Endothelial cell of umbilical vein (primary cell): Measurements from ENCODE around the gene GRB14. TPM values are rescaled to one million over a fixed set of nuclear protein-coding genes. Genes with fewer than 3 reads are reported as not detected.

Source experiments
- BruUV-seq: library from RNA; stranded (reverse); fragments of 400-500 nt; replicated peaks from 2 replicates; lab custom pipeline; 2021; lab: Mats Ljungman, UMichigan
- CTCF ChIA-PET: fragments of 300-600, 350-600 bp; sonication (Branson Sonifier 250); formaldehyde crosslinking; loops from one replicate; lab custom pipeline; 2021; ENCODE audit warnings: antibody characterized with exemption, inconsistent platforms; lab: Charles Lee
- POLR2A ChIA-PET: fragments of 300-600, 350-600 bp; sonication (Branson Sonifier 250); formaldehyde crosslinking; loops from one replicate; lab custom pipeline; 2021; ENCODE audit warnings: antibody characterized with exemption, inconsistent platforms; lab: Charles Lee
- DNase-seq: peaks from one replicate; pipeline ENCODE4 v3.0.0-alpha.2; 2011; ENCODE audit warnings: low read depth, low spot score
- FAIRE-seq: peaks from 2 replicates; lab custom pipeline; 2011; peaks lifted over from hg19 to GRCh38; lab: Jason Lieb, UNC
- H2AFZ ChIP-seq: 2 replicates; pipeline ENCODE4 v1.6.0; 2012; ENCODE audit warnings: low read depth, low read length, control low read depth, inconsistent platforms
- H3K27ac ChIP-seq: 2 replicates; pipeline ENCODE4 v1.5.1; 2011; ENCODE audit warnings: low read depth, mild to moderate bottlenecking, control low read depth, low read length, moderate library complexity; ENCODE audit not compliant: insufficient read depth
- H3K27me3 ChIP-seq, 2 experiments: 2 replicates each; pipeline versions ENCODE4 v1.6.0 to v1.6.1; 2011; ENCODE audit warnings: low read length in 2 of 2, mixed read lengths in 1 of 2; ENCODE audit not compliant: control insufficient read depth in 2 of 2, insufficient read depth in 2 of 2
- H3K36me3 ChIP-seq, 2 experiments: 2 replicates in 1 of 2; 3 replicates in 1 of 2; pipeline ENCODE4 v1.5.1; 2011; ENCODE audit warnings: low read length in 2 of 2, mild to moderate bottlenecking in 1 of 2, moderate library complexity in 1 of 2; ENCODE audit not compliant: control insufficient read depth in 2 of 2, insufficient read depth in 2 of 2; ENCODE audit errors: extremely low read depth in 1 of 2
- H3K4me1 ChIP-seq: 3 replicates; pipeline ENCODE4 v1.5.1; 2011; ENCODE audit warnings: mild to moderate bottlenecking, low read length; ENCODE audit not compliant: control insufficient read depth, insufficient read depth; ENCODE audit errors: extremely low read depth
- H3K4me2 ChIP-seq: 2 replicates; pipeline ENCODE4 v1.6.1; 2011; ENCODE audit warnings: low read length, control low read depth, mixed read lengths; ENCODE audit not compliant: insufficient read depth
- H3K4me3 ChIP-seq, 3 experiments: fragments of 200-600 bp in 1 of 3; sonication (generic), shearing (Covaris generic) in 1 of 3; replicated peaks in 1 of 3; 2 replicates each; pipeline ENCODE4 v1.5.1; 2011 to 2016; ENCODE audit warnings: control low read depth in 3 of 3, low read length in 3 of 3, mild to moderate bottlenecking in 2 of 3, inconsistent platforms in 1 of 3, low read depth in 1 of 3, moderate library complexity in 1 of 3; ENCODE audit not compliant: insufficient read depth in 1 of 3
- H3K79me2 ChIP-seq: 2 replicates; pipeline ENCODE4 v1.6.0; 2012; ENCODE audit warnings: low read length, inconsistent platforms; ENCODE audit not compliant: control insufficient read depth, insufficient read depth
- H3K9ac ChIP-seq: replicated peaks from 2 replicates; pipeline ENCODE3; 2011; ENCODE audit warnings: low read length, control low read depth; ENCODE audit not compliant: insufficient read depth; ENCODE audit errors: extremely low read depth
- H3K9me1 ChIP-seq: replicated peaks from 3 replicates; pipeline ENCODE4 v1.6.0; 2011; ENCODE audit warnings: mild to moderate bottlenecking, low read length; ENCODE audit not compliant: control insufficient read depth, insufficient read depth; ENCODE audit errors: extremely low read depth
- H3K9me3 ChIP-seq: replicated peaks from 2 replicates; pipeline ENCODE4 v1.5.1; 2012; ENCODE audit warnings: low read length, inconsistent platforms; ENCODE audit not compliant: control insufficient read depth, insufficient read depth
- H4K20me1 ChIP-seq: replicated peaks from 2 replicates; pipeline ENCODE3; 2011; ENCODE audit warnings: mild to moderate bottlenecking, low read length; ENCODE audit not compliant: control insufficient read depth, insufficient read depth; ENCODE audit errors: extremely low read depth
- CTCF ChIP-seq, 2 donors: IDR thresholded peaks; 1 replicate in 1 of 2; 2 replicates in 1 of 2; pipeline ENCODE4 v1.5.1; 2011; ENCODE audit warnings: low read length in 2 of 2, mild to moderate bottlenecking in 2 of 2, moderate library complexity in 2 of 2, control low read depth in 1 of 2, inconsistent platforms in 1 of 2, low read depth in 1 of 2; ENCODE audit not compliant: insufficient read depth in 1 of 2; ENCODE audit errors: extremely low read depth in 1 of 2
- EZH2 ChIP-seq: IDR thresholded peaks from 2 replicates; pipeline ENCODE4 v1.6.1; 2012; ENCODE audit warnings: borderline replicate concordance, low read depth, mild to moderate bottlenecking, moderate library complexity, low read length, inconsistent platforms; ENCODE audit not compliant: severe bottlenecking
- FOS ChIP-seq: IDR thresholded peaks from 2 replicates; pipeline ENCODE4 v1.6.1; 2011; ENCODE audit warnings: mild to moderate bottlenecking, low read length, moderate library complexity, borderline replicate concordance; ENCODE audit not compliant: insufficient read depth
- GATA2 ChIP-seq: IDR thresholded peaks from 2 replicates; pipeline ENCODE4 v1.7.0; 2011; ENCODE audit warnings: low read depth, mild to moderate bottlenecking, moderate library complexity, mixed read lengths, low read length; ENCODE audit not compliant: insufficient read length, insufficient read depth
- JUN ChIP-seq: IDR thresholded peaks from 2 replicates; pipeline ENCODE4 v1.6.1; 2011; ENCODE audit warnings: borderline replicate concordance, low read depth; ENCODE audit not compliant: insufficient read length, insufficient read depth
- MAX ChIP-seq: IDR thresholded peaks from 2 replicates; pipeline ENCODE4 v1.6.1; 2011; ENCODE audit not compliant: insufficient read depth, insufficient read length
- MYC ChIP-seq: IDR thresholded peaks from one replicate; pipeline ENCODE4 v1.6.1; 2011; ENCODE audit warnings: mild to moderate bottlenecking, low read depth, low read length
- POLR2A ChIP-seq: IDR thresholded peaks from 2 replicates; pipeline ENCODE4 v1.6.1; 2012; ENCODE audit warnings: low read depth, mild to moderate bottlenecking, control low read depth, low read length
- POLR2AphosphoS5 ChIP-seq: IDR thresholded peaks from 2 replicates; pipeline ENCODE4 v1.6.1; 2012; ENCODE audit warnings: low read depth, mild to moderate bottlenecking, control low read depth, low read length, moderate library complexity; ENCODE audit not compliant: insufficient read depth
- dilution Hi-C: fragments of 300-500 bp; cut with MboI; formaldehyde crosslinking; loops from one replicate; pipeline ENCODE4 v1.15.0; 2019; ENCODE audit warnings: low sequenced_read_pairs; ENCODE audit not compliant: extremely low pct_ligation_motif_present
- intact Hi-C: fragments of 100-400 bp; cut with micrococcal nuclease; formaldehyde crosslinking; loops from one replicate; pipeline ENCODE4 v1.10.0; 2022
- polyA plus RNA-seq, 4 experiments: library from polyadenylated mRNA; depleted of rRNA in 3 of 4; stranded (reverse) in 3 of 4; unstranded in 1 of 4; fragments of >200 nt; gene quantifications; 2 replicates each; pipeline versions ENCODE4 v1.2.1 to v1.2.3, GENCODE V29; 2011 to 2012; ENCODE audit warnings: missing spikeins in 1 of 4
- total RNA-seq: library from RNA; stranded (reverse); gene quantifications from 2 replicates; pipeline ENCODE4 v1.2.3, GENCODE V29; 2021

GRB14 gene
- total and polyA plus RNA-seq, 2 donors (not counting 3 experiments of a cell fraction or from before 2014, with no cell fraction given), result 3.0 to 10.3 TPM

DNA sequence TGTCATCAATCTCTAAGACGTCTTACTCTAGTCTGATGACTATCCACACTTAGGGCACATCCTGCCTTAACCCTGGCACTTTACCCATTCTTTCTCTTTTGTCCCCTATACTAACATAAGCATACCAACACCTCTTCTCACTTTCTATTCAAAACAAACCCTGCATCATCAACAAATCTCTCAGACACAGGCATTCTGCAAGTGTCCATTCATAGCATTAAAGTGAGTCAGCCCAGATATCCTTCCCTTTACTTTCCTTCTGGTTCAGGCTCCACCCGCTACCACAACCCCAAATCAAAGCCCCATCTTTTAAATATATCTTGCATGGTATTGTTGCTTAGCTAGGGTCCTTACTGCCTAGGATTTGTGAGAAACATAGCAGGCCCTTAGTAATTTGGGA is 3.8 kb downstream of the GRB14 start:
- H3K27ac ChIP-seq, result peak overlapping the region; percentile 42
- no peaks in the 10 kb centered on the region for H3K27me3 ChIP-seq
- no peak overlapping the region for H2AFZ ChIP-seq
- H3K9me1 ChIP-seq, result no peaks in the 10 kb centered on the region
- H3K9ac ChIP-seq, result no peak overlapping the region
- H3K4me2 ChIP-seq, result peak overlapping the region; percentile 20
- peaks cover 18% of the 10 kb centered on the region for H3K4me1 ChIP-seq
- no peaks in the 10 kb centered on the region for H3K36me3 ChIP-seq
- peaks cover 4% of the 10 kb centered on the region for H3K79me2 ChIP-seq
- FAIRE-seq (peak; percentile 78), DNase-seq (peak; percentile 50)
- BruUV-seq, result no TSS peak
- POLR2A ChIA-PET, result no interaction called here
- H4K20me1 ChIP-seq, result no peaks in the 10 kb centered on the region
- dilution Hi-C loops (no loop called here), intact Hi-C loops (no loop called here)
- no peak overlapping the region for H3K4me3 ChIP-seq
- H3K9me3 ChIP-seq, result no peaks in the 10 kb centered on the region
- CTCF ChIA-PET, result interaction anchor here (0.6 kb wide), 1 partner anchor 88 kb away, joined by 3 read pairs; no protein-coding TSS in a partner anchor
- TF ChIP-seq CTCF (IDR thresholded peaks at IDR 0.05; ENCODE audit: extremely low read depth in 1 of 2, insufficient read depth in 1 of 2, low read depth in 1 of 2, low read length in 2 of 2) (no peak), EZH2 (no peak), POLR2AphosphoS5 (peak; percentile 53), JUN (peak; percentile 37), GATA2 (peak; percentile 69), FOS (peak; percentile 83), MAX (no peak), POLR2A (no peak), MYC (no peak)
